GM23338 (cell line): Measurements from ENCODE around the gene SNAP47. TPM values are rescaled to one million over a fixed set of nuclear protein-coding genes. Genes with fewer than 3 reads are reported as not detected.

Experiments
- ATAC-seq: fragments of 200-7000 bp; cut with Tn5 transposase; 3 replicates; pipeline ENCODE4 v1.9.1; 2020
- DNase-seq: peaks from one replicate; pipeline ENCODE4 v3.0.0-alpha.2; 2015; ENCODE audit warnings: low spot score
- H2AFZ ChIP-seq: fragments of 200-600 bp; sonication (generic); 2 replicates; pipeline ENCODE4 v1.8.0; 2016; ENCODE audit warnings: antibody characterized with exemption, mild to moderate bottlenecking, moderate library complexity
- H3F3A ChIP-seq: fragments of 200-600 bp; sonication (generic); replicated peaks from 2 replicates; pipeline ENCODE4 v1.8.0; 2017; ENCODE audit warnings: antibody characterized with exemption, mixed run types, low read depth
- H3K27ac ChIP-seq: fragments of 200-600 bp; sonication (generic); 2 replicates; pipeline ENCODE4 v1.6.1; 2016; ENCODE audit warnings: low read depth
- H3K27me3 ChIP-seq: fragments of 200-600 bp; sonication (generic); 2 replicates; pipeline ENCODE4 v1.8.0; 2016; ENCODE audit warnings: mild to moderate bottlenecking, mixed run types, moderate library complexity; ENCODE audit not compliant: insufficient read depth
- H3K36me3 ChIP-seq: fragments of 200-600 bp; sonication (generic); 2 replicates; pipeline ENCODE4 v1.8.0; 2016; ENCODE audit warnings: mild to moderate bottlenecking; ENCODE audit not compliant: insufficient read depth
- H3K4me1 ChIP-seq: fragments of 200-600 bp; sonication (generic); 2 replicates; pipeline ENCODE4 v1.8.0; 2016; ENCODE audit warnings: mild to moderate bottlenecking, moderate library complexity; ENCODE audit not compliant: insufficient read depth
- H3K4me2 ChIP-seq: fragments of 200-600 bp; sonication (generic); 2 replicates; pipeline ENCODE4 v1.7.1; 2017; ENCODE audit warnings: mixed run types
- H3K4me3 ChIP-seq: fragments of 200-600 bp; sonication (generic); 2 replicates; pipeline ENCODE4 v1.6.1; 2016; ENCODE audit warnings: mixed run types
- H3K79me2 ChIP-seq: fragments of 200-600 bp; sonication (generic); replicated peaks from 2 replicates; pipeline ENCODE4 v1.8.0; 2017; ENCODE audit warnings: mild to moderate bottlenecking; ENCODE audit not compliant: insufficient read depth
- H3K9me2 ChIP-seq: fragments of 200-600 bp; sonication (generic); 2 replicates; pipeline ENCODE4 v1.8.0; 2017; ENCODE audit not compliant: insufficient read depth
- H4K20me1 ChIP-seq: fragments of 200-600 bp; sonication (generic); replicated peaks from 2 replicates; pipeline ENCODE4 v1.8.0; 2017; ENCODE audit warnings: mild to moderate bottlenecking; ENCODE audit not compliant: insufficient read depth
- H3K27ac Mint-ChIP-seq: 2 replicates; pipeline ENCODE4 v1.8.0; 2020; ENCODE audit warnings: inconsistent platforms, mild to moderate bottlenecking, moderate library complexity, mixed read lengths
- H3K27me3 Mint-ChIP-seq: 3 replicates; pipeline ENCODE4 v1.8.0; 2022; ENCODE audit warnings: low read depth, mild to moderate bottlenecking, moderate library complexity, mixed read lengths, inconsistent platforms; ENCODE audit not compliant: insufficient read depth, poor library complexity
- H3K36me3 Mint-ChIP-seq: 3 replicates; pipeline ENCODE4 v1.8.0; 2021; ENCODE audit warnings: low read depth, mild to moderate bottlenecking, inconsistent platforms, moderate library complexity, mixed read lengths
- H3K4me1 Mint-ChIP-seq: 3 replicates; pipeline ENCODE4 v1.8.0; 2020; ENCODE audit warnings: mild to moderate bottlenecking, inconsistent platforms, mixed read lengths
- H3K4me3 Mint-ChIP-seq: 3 replicates; pipeline ENCODE4 v1.8.0; 2021; ENCODE audit warnings: moderate library complexity, mild to moderate bottlenecking, inconsistent platforms, mixed read lengths
- H3K9me3 Mint-ChIP-seq: 3 replicates; pipeline ENCODE4 v1.8.0; 2020; ENCODE audit warnings: moderate library complexity, mild to moderate bottlenecking, inconsistent platforms, mixed read lengths
- CREB1 ChIP-seq: fragments of 250-450 bp; sonication (Bioruptor Pico); IDR thresholded peaks from 2 replicates; pipeline ENCODE4 v1.5.0; 2020; ENCODE audit warnings: low read depth, mild to moderate bottlenecking, moderate library complexity
- CTCF ChIP-seq, 2 experiments: fragments of 200-600 bp in 1 of 2; sonication (generic) in 1 of 2; conservative IDR thresholded peaks; 2 replicates each; pipeline versions ENCODE4 v1.5.1 to v1.6.1; 2016 to 2017; ENCODE audit warnings: antibody characterized with exemption in 2 of 2, low read depth in 2 of 2, mild to moderate bottlenecking in 2 of 2, moderate library complexity in 1 of 2
- ETS1 ChIP-seq: IDR thresholded peaks from 2 replicates; pipeline ENCODE4 v1.6.1; 2016; ENCODE audit warnings: antibody characterized with exemption
- EZH2 ChIP-seq: fragments of 200-600 bp; sonication (generic); IDR thresholded peaks from one replicate; pipeline ENCODE4 v1.8.0; 2017; ENCODE audit warnings: antibody characterized with exemption, mild to moderate bottlenecking, low read depth; ENCODE audit not compliant: unreplicated experiment
- EZH2phosphoT487 ChIP-seq: fragments of 200-600 bp; sonication (generic); IDR thresholded peaks from one replicate; pipeline ENCODE4 v1.8.1; 2018; ENCODE audit warnings: antibody characterized with exemption; ENCODE audit not compliant: unreplicated experiment
- JUNB ChIP-seq: IDR thresholded peaks from one replicate; pipeline ENCODE4 v1.6.1; 2016; ENCODE audit warnings: antibody characterized with exemption; ENCODE audit not compliant: unreplicated experiment
- NANOG ChIP-seq: IDR thresholded peaks from 2 replicates; pipeline ENCODE4 v1.6.1; 2016; ENCODE audit warnings: antibody characterized with exemption, borderline replicate concordance
- POLR2AphosphoS5 ChIP-seq: IDR thresholded peaks from 2 replicates; pipeline ENCODE4 v1.6.1; 2016; ENCODE audit warnings: antibody characterized with exemption, low read depth
- REST ChIP-seq: IDR thresholded peaks from one replicate; pipeline ENCODE4 v1.6.1; 2018; ENCODE audit warnings: antibody characterized with exemption; ENCODE audit not compliant: unreplicated experiment
- STAT1 ChIP-seq: IDR thresholded peaks from one replicate; pipeline ENCODE4 v1.6.1; 2016; ENCODE audit warnings: antibody characterized with exemption; ENCODE audit not compliant: unreplicated experiment
- ZNF114 ChIP-seq: fragments of 250-450 bp; sonication (Bioruptor Pico); IDR thresholded peaks from 2 replicates; pipeline ENCODE4 v1.5.0; 2020; ENCODE audit warnings: mild to moderate bottlenecking, moderate library complexity
- ZNF331 ChIP-seq: fragments of 250-450 bp; sonication (Bioruptor Pico); IDR thresholded peaks from 2 replicates; pipeline ENCODE4 v1.5.0; 2020; ENCODE audit warnings: low read depth, mild to moderate bottlenecking, moderate library complexity
- ZNF462 ChIP-seq: fragments of 250-450 bp; sonication (Bioruptor Pico); IDR thresholded peaks from 2 replicates; pipeline ENCODE4 v1.5.0; 2020; ENCODE audit warnings: mild to moderate bottlenecking, moderate library complexity
- polyA plus RNA-seq: library from polyadenylated mRNA; unstranded; fragments of >200 nt; fragmentation: Nextera tagmentation; extraction: Ambion mirVana; gene quantifications from 2 replicates; pipeline ENCODE4 v1.2.1, GENCODE V29; 2016
- total RNA-seq: library from RNA; depleted of rRNA; stranded (reverse); fragments of >200 nt; shearing (Covaris generic); gene quantifications from 2 replicates; pipeline ENCODE4 v1.2.3, GENCODE V29; 2014

SNAP47 gene
- total and polyA plus RNA-seq, 2 experiments from 2014 or later = 19.5 to 51.8 TPM

GRCh38 chr1:227761621-227762230, 26.5 kb downstream of the SNAP47 start:
- H4K20me1 ChIP-seq = peaks cover 4% of the 10 kb centered on the region
- H3F3A ChIP-seq = no peaks in the 10 kb centered on the region
- peaks cover 20% of the 10 kb centered on the region; the same call in 1 of the 2 replicates for H3K79me2 ChIP-seq
- no peak overlapping the region for H3K27ac Mint-ChIP-seq
- no peak overlapping the region for H2AFZ ChIP-seq
- no peak overlapping the region for H3K27ac ChIP-seq
- ATAC-seq = peak; percentile 17
- peaks cover 5% of the 10 kb centered on the region; the same call in 1 of the 2 replicates for H3K36me3 ChIP-seq
- no peak overlapping the region for H3K4me2 ChIP-seq
- H3K4me1 Mint-ChIP-seq = no peaks in the 10 kb centered on the region; the same call in 2 of the 3 replicates
- peaks cover 5% of the 10 kb centered on the region for H3K27me3 Mint-ChIP-seq
- no peak for DNase-seq
- H3K9me2 ChIP-seq = no peaks in the 10 kb centered on the region
- H3K9me3 Mint-ChIP-seq = no peaks in the 10 kb centered on the region
- H3K27me3 ChIP-seq = no peaks in the 10 kb centered on the region
- no peak overlapping the region for H3K4me3 Mint-ChIP-seq
- no peak overlapping the region for H3K4me3 ChIP-seq
- no peaks in the 10 kb centered on the region for H3K4me1 ChIP-seq
- no peak for TF ChIP-seq ZNF114
- TF ChIP-seq STAT1 = no peak
- TF ChIP-seq JUNB = no peak
- TF ChIP-seq ZNF331 (CRISPR knock-in tag) = no peak
- no peak for TF ChIP-seq ZNF462 (CRISPR knock-in tag)
- TF ChIP-seq CREB1 (CRISPR knock-in tag) = no peak
- no peak for TF ChIP-seq ETS1
- no peak for TF ChIP-seq EZH2phosphoT487
- TF ChIP-seq EZH2 = no peak
- no peak for TF ChIP-seq POLR2AphosphoS5
- TF ChIP-seq NANOG = no peak
- no peak for TF ChIP-seq REST
- no peak for TF ChIP-seq CTCF (conservative IDR thresholded peaks at IDR 0.05; ENCODE audit: low read depth in 2 of 2)
- peaks cover 34% of the 10 kb centered on the region for H3K36me3 Mint-ChIP-seq
